Ovary (tissue), 3 donors: ENCODE measurements around the gene LMTK2.

ENCODE experiments used
- CTCF ChIP-seq, 3 donors: fragments of 450-650 bp in 2 of 3; fragments of 200-600 bp in 1 of 3; IDR thresholded peaks; one replicate each; pipeline versions ENCODE4 v1.5.1 to v1.8.0; 2016 to 2022; ENCODE audit warnings: antibody characterized with exemption in 3 of 3, mild to moderate bottlenecking in 1 of 3
- EP300 ChIP-seq: sonication (generic); formaldehyde crosslinking; IDR thresholded peaks from one replicate; pipeline ENCODE4 v1.6.1; 2017; ENCODE audit warnings: antibody characterized with exemption
- POLR2A ChIP-seq: fragments of 450-650 bp; IDR thresholded peaks from one replicate; pipeline ENCODE4 v1.6.1; 2017; ENCODE audit warnings: antibody characterized with exemption, mild to moderate bottlenecking, moderate library complexity
- donor health status: DM: no; HTN: no; CAD: no.

DNA sequence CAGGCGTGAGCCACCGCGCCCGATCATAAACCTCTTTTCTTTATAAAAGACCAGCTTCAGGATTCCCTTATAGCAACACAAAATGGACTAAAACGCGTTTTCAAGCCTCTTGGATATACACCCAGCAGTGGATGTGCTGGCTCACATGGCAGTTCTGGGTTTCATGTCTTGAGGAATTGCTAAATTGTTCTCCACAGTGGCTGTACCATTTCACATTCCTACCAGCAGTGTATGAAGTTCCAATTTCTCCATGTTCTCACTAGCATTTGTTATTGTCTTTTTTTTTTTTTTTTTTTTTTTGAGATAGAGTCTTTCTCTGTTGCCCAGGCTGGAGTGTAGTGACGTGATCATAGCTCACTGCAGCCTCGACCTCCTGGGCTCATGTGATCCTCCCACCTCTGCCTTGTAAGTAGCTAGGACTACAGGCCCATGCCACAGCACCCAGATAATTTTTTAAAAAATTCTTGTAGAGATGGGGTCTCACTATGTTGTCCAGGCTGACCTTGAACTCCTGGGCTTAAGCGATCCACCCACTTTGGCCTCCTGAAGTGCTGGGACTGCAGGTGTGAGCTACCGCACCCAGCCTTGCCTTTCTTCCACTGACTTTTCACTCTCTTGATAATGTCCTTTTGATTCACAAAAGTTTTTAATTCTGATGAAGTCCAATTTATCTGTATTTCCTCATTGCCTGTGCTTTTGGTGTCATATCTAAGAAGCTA lies 127.9 kb downstream of the LMTK2 start:
- TF ChIP-seq EP300 (no peak), CTCF (IDR thresholded peaks at IDR 0.05) (no peak), POLR2A (no peak)
